ENCODE results near the gene DECR2. TPM values are rescaled to one million over a fixed set of nuclear protein-coding genes. Genes with fewer than 3 reads are reported as not detected.

The DECR2 gene
- total and polyA plus RNA-seq, 2 of the 13 experiments (the other 11 are each of a cell fraction or from before 2014, with no cell fraction given), result 36.3 to 44.6 TPM

DNA sequence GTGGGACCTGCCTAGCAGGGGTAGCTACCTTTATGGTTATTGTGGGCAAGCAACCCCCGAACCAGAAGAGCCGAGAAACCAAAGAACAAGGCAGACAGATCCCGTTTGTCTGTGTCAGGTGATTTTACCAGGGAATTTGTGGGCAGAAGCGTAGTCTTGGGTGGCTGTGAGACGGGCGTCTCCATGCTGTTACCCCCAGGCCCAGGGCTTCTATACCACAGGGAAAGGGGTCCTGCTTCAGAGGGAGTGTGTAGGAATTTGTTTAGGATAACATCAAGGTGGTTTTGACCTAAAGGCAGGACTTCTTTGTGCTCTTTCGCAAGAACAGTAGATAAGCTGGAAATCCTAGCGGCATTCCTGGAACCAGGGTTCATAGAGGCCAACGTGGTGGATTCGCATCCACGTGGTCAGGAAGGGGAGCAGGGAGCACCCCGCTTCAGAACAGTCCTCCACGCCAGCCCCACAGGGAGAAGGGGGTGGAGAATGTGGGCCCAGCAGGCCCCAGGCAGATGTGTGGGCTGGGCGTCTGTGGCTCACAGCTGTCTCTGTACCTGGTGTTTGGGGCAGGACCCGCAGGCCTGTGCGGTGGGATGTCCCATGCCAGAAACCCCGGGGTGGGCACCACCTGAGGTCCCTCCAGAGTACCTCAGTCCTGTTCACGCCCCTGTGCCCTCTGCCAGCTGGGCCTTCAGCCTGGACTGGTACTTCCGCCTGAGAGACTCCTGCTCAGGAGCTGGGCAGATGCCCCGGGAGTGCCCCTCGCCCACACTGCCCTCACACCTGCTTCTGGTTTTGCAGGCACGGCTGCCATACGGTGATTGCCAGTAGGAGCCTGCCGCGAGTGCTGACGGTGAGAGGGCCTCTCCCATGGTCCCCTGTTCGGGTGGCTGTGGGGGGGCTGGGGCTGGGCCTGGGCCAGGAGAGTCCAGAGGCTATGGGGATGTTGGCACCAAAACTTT, 4.1 kb downstream of the DECR2 start (continued):
- peak; percentile 33 for TF ChIP-seq RBM22 (optimal IDR thresholded peaks at IDR 0.05; ENCODE audit: low read length)
- peak; percentile 84; the same call in 1 of the 2 replicates for TF ChIP-seq ZNF782 (CRISPR knock-in tag; IDR thresholded peaks at IDR 0.05; ENCODE audit: borderline replicate concordance)
- TF ChIP-seq TCF7L2 (IDR thresholded peaks at IDR 0.05; ENCODE audit: low read depth, low read length), result no peak
- peak; percentile 89; the same call in 1 of the 2 replicates for TF ChIP-seq ZSCAN21 (CRISPR knock-in tag; IDR thresholded peaks at IDR 0.05; ENCODE audit: borderline replicate concordance)
- TF ChIP-seq ZNF878 (CRISPR knock-in tag; IDR thresholded peaks at IDR 0.05), result no peak; the same call in 1 of the 2 replicates
- TF ChIP-seq, protein P1, sequence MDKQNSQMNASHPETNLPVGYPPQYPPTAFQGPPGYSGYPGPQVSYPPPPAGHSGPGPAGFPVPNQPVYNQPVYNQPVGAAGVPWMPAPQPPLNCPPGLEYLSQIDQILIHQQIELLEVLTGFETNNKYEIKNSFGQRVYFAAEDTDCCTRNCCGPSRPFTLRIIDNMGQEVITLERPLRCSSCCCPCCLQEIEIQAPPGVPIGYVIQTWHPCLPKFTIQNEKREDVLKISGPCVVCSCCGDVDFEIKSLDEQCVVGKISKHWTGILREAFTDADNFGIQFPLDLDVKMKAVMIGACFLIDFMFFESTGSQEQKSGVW (CRISPR knock-in tag; IDR thresholded peaks at IDR 0.05; ENCODE audit: borderline replicate concordance), result no peak
- no peak for TF ChIP-seq ZNF251 (CRISPR knock-in tag; IDR thresholded peaks at IDR 0.05)
- TF ChIP-seq TBX3 (IDR thresholded peaks at IDR 0.05; ENCODE audit: borderline replicate concordance), result 0 out of 2 replicates have a peak, but pooled peaks have one; percentile 19
- TF ChIP-seq ZBTB42 (CRISPR knock-in tag; IDR thresholded peaks at IDR 0.05), result peak; percentile 47; the same call in 1 of the 2 replicates
- TF ChIP-seq ZNF556 (CRISPR knock-in tag; IDR thresholded peaks at IDR 0.05; ENCODE audit: borderline replicate concordance), result 0 out of 2 replicates have a peak, but pooled peaks have one; percentile 61
- TF ChIP-seq KIAA2018 (CRISPR knock-in tag; IDR thresholded peaks at IDR 0.05; ENCODE audit: borderline replicate concordance), result no peak
- TF ChIP-seq, protein P2, sequence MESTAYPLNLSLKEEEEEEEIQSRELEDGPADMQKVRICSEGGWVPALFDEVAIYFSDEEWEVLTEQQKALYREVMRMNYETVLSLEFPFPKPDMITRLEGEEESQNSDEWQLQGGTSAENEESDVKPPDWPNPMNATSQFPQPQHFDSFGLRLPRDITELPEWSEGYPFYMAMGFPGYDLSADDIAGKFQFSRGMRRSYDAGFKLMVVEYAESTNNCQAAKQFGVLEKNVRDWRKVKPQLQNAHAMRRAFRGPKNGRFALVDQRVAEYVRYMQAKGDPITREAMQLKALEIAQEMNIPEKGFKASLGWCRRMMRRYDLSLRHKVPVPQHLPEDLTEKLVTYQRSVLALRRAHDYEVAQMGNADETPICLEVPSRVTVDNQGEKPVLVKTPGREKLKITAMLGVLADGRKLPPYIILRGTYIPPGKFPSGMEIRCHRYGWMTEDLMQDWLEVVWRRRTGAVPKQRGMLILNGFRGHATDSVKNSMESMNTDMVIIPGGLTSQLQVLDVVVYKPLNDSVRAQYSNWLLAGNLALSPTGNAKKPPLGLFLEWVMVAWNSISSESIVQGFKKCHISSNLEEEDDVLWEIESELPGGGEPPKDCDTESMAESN (CRISPR knock-in tag; conservative IDR thresholded peaks at IDR 0.05), result peak; percentile 74
- no peak for TF ChIP-seq ZFP36 (IDR thresholded peaks at IDR 0.05; ENCODE audit: borderline replicate concordance, low read depth, low read length, partially characterized antibody)
- TF ChIP-seq SRSF1 (optimal IDR thresholded peaks at IDR 0.05; ENCODE audit: low read depth, low read length), result no peak
- TF ChIP-seq ATF2 (CRISPR knock-in tag; IDR thresholded peaks at IDR 0.05), result peak; percentile 73; the same call in 1 of the 2 replicates

All from HepG2 (cell line).